SK-N-SH (cell line): Measurements from ENCODE around the gene NOXRED1. TPM values are rescaled to one million over a fixed set of nuclear protein-coding genes. Genes with fewer than 3 reads are reported as not detected.

Experiments used
- CTCF ChIA-PET: fragments of 300-600, 350-600 bp; formaldehyde crosslinking; extraction: SDS; loops from one replicate; lab custom pipeline; 2021; lab: Yijun Ruan, JAX
- POLR2A ChIA-PET: fragments of 350-600 bp; sonication (Branson Sonifier 250); formaldehyde crosslinking; extraction: SDS; loops from one replicate; lab custom pipeline; 2020; ENCODE audit warnings: antibody characterized with exemption, inconsistent platforms; lab: Yijun Ruan, JAX
- DNase-seq: peaks from one replicate; pipeline ENCODE4 v3.0.0; 2012
- H2AFZ ChIP-seq: fragments of 200-600 bp; sonication (generic); 2 replicates; pipeline ENCODE4 v1.8.1; 2016; ENCODE audit warnings: antibody characterized with exemption, mild to moderate bottlenecking, low read depth
- H3F3A ChIP-seq: fragments of 200-600 bp; sonication (generic); replicated peaks from 2 replicates; pipeline ENCODE3; 2016; ENCODE audit warnings: antibody characterized with exemption, mild to moderate bottlenecking; ENCODE audit not compliant: insufficient read depth
- H3K27ac ChIP-seq, 2 experiments: fragments of 200-500 bp in 1 of 2; fragments of 200-600 bp in 1 of 2; sonication (Bioruptor generic) in 1 of 2; sonication (generic), shearing (Covaris generic) in 1 of 2; 2 replicates each; pipeline versions ENCODE4 v1.5.1 to v1.6.1; 2014 to 2016; ENCODE audit warnings: low read depth in 2 of 2, inconsistent platforms in 1 of 2, low read length in 1 of 2, mild to moderate bottlenecking in 1 of 2, mixed read lengths in 1 of 2
- H3K27me3 ChIP-seq: fragments of 200-600 bp; sonication (generic), shearing (Covaris generic); 2 replicates; pipeline ENCODE4 v1.6.1; 2016; ENCODE audit warnings: mixed run types; ENCODE audit not compliant: insufficient read depth
- H3K36me3 ChIP-seq, 2 experiments: fragments of 200-500 bp in 1 of 2; fragments of 200-600 bp in 1 of 2; sonication (Bioruptor generic) in 1 of 2; sonication (generic) in 1 of 2; replicated peaks in 1 of 2; 2 replicates each; pipeline versions ENCODE3 to v1.5.1; 2014 to 2016; ENCODE audit warnings: low read length in 1 of 2, mild to moderate bottlenecking in 1 of 2; ENCODE audit not compliant: insufficient read depth in 2 of 2, control insufficient read depth in 1 of 2
- H3K4me1 ChIP-seq, 2 experiments: fragments of 200-500 bp in 1 of 2; fragments of 200-600 bp in 1 of 2; sonication (Bioruptor generic) in 1 of 2; sonication (generic), shearing (Covaris generic) in 1 of 2; 2 replicates each; pipeline versions ENCODE4 v1.5.1 to v1.6.1; 2014 to 2016; ENCODE audit warnings: low read depth in 1 of 2, low read length in 1 of 2, mixed run types in 1 of 2; ENCODE audit not compliant: insufficient read depth in 2 of 2, control insufficient read depth in 1 of 2
- H3K4me2 ChIP-seq: fragments of 200-600 bp; sonication (generic), shearing (Covaris generic); 2 replicates; pipeline ENCODE4 v1.6.1; 2017; ENCODE audit warnings: mixed run types
- H3K4me3 ChIP-seq, 2 experiments: fragments of 200-500 bp in 1 of 2; fragments of 200-600 bp in 1 of 2; sonication (Bioruptor generic) in 1 of 2; sonication (generic), shearing (Covaris generic) in 1 of 2; 2 replicates each; pipeline versions ENCODE4 v1.5.1 to v1.8.1; 2014 to 2016; ENCODE audit warnings: low read depth in 2 of 2, inconsistent platforms in 1 of 2, low read length in 1 of 2, mild to moderate bottlenecking in 1 of 2, mixed read lengths in 1 of 2, moderate library complexity in 1 of 2
- H3K79me2 ChIP-seq: fragments of 200-600 bp; sonication (generic); 2 replicates; pipeline ENCODE4 v1.8.1; 2017; ENCODE audit warnings: mild to moderate bottlenecking; ENCODE audit not compliant: insufficient read depth
- H3K9ac ChIP-seq: fragments of 200-600 bp; sonication (generic); 2 replicates; pipeline ENCODE4 v1.6.1; 2017; ENCODE audit warnings: mixed run types
- H3K9me2 ChIP-seq: fragments of 200-600 bp; sonication (generic); 2 replicates; pipeline ENCODE4 v1.6.1; 2017; ENCODE audit warnings: mixed run types
- H3K9me3 ChIP-seq: fragments of 200-600 bp; sonication (generic); 2 replicates; pipeline ENCODE4 v1.6.1; 2017; ENCODE audit warnings: mixed run types, mild to moderate bottlenecking, moderate library complexity
- H4K20me1 ChIP-seq: fragments of 200-600 bp; sonication (generic); 2 replicates; pipeline ENCODE4 v1.6.1; 2017; ENCODE audit warnings: mild to moderate bottlenecking, mixed run types; ENCODE audit not compliant: insufficient read depth
- CHD2 ChIP-seq: fragments of 150-350 bp; IDR thresholded peaks from 2 replicates; pipeline ENCODE4 v1.6.1; 2018; ENCODE audit warnings: low read length; ENCODE audit not compliant: partially characterized antibody
- ELF1 ChIP-seq: IDR thresholded peaks from 2 replicates; pipeline ENCODE4 v1.4.0; 2012
- FOXJ3 ChIP-seq: sonication (generic); formaldehyde crosslinking; IDR thresholded peaks from 2 replicates; pipeline ENCODE4 v1.5.1; 2020; ENCODE audit warnings: mild to moderate bottlenecking, missing genetic modification reagents
- JUND ChIP-seq: IDR thresholded peaks from 2 replicates; pipeline ENCODE4 v1.4.0; 2012
- MXI1 ChIP-seq: IDR thresholded peaks from 2 replicates; pipeline ENCODE4 v1.6.1; 2012; ENCODE audit warnings: mild to moderate bottlenecking, low read depth, low read length, improper control_type of control experiment
- POLR2AphosphoS5 ChIP-seq: IDR thresholded peaks from 2 replicates; pipeline ENCODE4 v1.6.1; 2012; ENCODE audit warnings: low read depth, low read length
- RAD21 ChIP-seq: IDR thresholded peaks from 2 replicates; pipeline ENCODE4 v1.6.1; 2012; ENCODE audit warnings: mild to moderate bottlenecking, low read length
- RCOR1 ChIP-seq: fragments of 150-350 bp; IDR thresholded peaks from 2 replicates; pipeline ENCODE4 v1.6.1; 2017; ENCODE audit warnings: antibody characterized with exemption, low read length
- RFX5 ChIP-seq: IDR thresholded peaks from 2 replicates; pipeline ENCODE4 v1.6.1; 2012; ENCODE audit warnings: mild to moderate bottlenecking, improper control_type of control experiment, low read length
- RXRA ChIP-seq: IDR thresholded peaks from 2 replicates; pipeline ENCODE4 v1.4.0; 2012; ENCODE audit warnings: low read depth, mild to moderate bottlenecking, borderline replicate concordance
- SMC3 ChIP-seq: IDR thresholded peaks from 2 replicates; pipeline ENCODE4 v1.6.1; 2012; ENCODE audit warnings: low read depth, low read length, improper control_type of control experiment
- TAF1 ChIP-seq: IDR thresholded peaks from 2 replicates; pipeline ENCODE4 v1.6.1; 2012; ENCODE audit warnings: low read depth, mild to moderate bottlenecking, low read length, moderate library complexity, borderline replicate concordance
- TCF12 ChIP-seq: IDR thresholded peaks from 2 replicates; pipeline ENCODE4 v1.4.0; 2012
- WGBS: methylation state at CpG from one replicate; pipeline ENCODE4 v1.1.6; 2017; ENCODE audit warnings: low lambda C conversion rate; 5-methylcytosine and 5-hydroxymethylcytosine counted together
- polyA plus RNA-seq, 3 experiments: library from polyadenylated mRNA; depleted of rRNA; stranded (reverse); fragments of >200 nt; gene quantifications; 2 replicates each; pipeline ENCODE4 v1.2.3, GENCODE V29; 2012
- TF ChIP-seq, protein P1 (sequence below): IDR thresholded peaks from 2 replicates; pipeline ENCODE4 v1.4.0; 2012; ENCODE audit warnings: low read depth, borderline replicate concordance
- TF ChIP-seq, protein P2 (sequence below): IDR thresholded peaks from 2 replicates; pipeline ENCODE4 v1.4.0; 2012; ENCODE audit warnings: low read depth, borderline replicate concordance

Gene NOXRED1, protein sequence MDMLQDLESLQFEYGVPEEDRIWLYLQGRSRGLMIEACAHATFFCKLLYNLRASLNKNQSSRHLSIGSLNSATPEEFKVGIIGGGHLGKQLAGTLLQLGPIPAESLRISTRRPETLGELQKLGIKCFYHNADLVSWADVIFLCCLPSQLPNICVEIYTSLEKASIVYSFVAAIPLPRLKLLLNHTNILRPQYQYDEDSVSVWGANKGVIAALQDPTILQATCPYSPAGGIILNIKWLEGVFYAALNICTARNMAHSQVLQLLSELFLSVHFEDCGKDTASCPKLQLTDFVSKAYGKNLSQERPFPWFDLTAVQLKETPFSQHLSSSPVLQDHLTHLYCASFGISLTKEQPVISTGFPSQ
- polyA plus RNA-seq (2012; rRNA removed) = 0.21 and 0.37 TPM in 2 replicates
- 0.03 and 0.08 TPM in 2 replicates for polyA plus RNA-seq (2012; cell fraction: cytosol; rRNA removed)
- polyA plus RNA-seq (2012; cell fraction: nucleus; rRNA removed) = 0.72 and 1.3 TPM in 2 replicates

DNA sequence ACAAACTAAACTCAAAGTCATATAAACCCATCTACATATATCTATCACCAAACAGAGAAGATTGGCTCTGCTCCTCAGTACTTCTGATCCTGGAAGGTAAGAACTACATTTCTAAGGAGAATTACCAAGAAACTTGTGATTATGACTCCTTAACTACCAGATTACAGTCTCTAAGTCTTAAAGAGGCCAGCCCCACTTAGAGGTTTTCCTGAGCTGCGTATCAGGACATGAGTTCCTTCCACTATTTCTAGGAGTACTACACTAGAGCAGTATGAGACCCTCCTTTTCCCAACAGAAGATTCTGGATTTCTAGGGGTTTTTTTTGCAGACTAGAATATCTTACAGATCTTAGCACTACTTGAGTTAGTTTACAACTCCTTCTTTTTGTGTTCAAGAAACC, at the start of gene NOXRED1:
TSS of gene NOXRED1 (minus strand) at position 101 of the 400 bp plus-strand sequence. CDS start 634 bp downstream, outside the sequence.
- Histone ChIP-seq H3K9me2 (no peaks in the 10 kb centered on the region), H3K9ac (no peak within 1 kb of the TSS), H3K4me1 (no peaks in the 10 kb centered on the region), H3F3A (peaks cover 3% of the 10 kb centered on the region), H3K36me3 (peaks cover 47 to 70% of the 10 kb centered on the region in 2 experiments), H3K4me2 (no peak within 1 kb of the TSS), H2AFZ (no peak within 1 kb of the TSS), H3K79me2 (no peaks in the 10 kb centered on the region), H3K27ac (no peak within 1 kb of the TSS), H3K4me3 (no peak within 1 kb of the TSS), H3K9me3 (peaks cover 10% of the 10 kb centered on the region; the same call in 1 of the 2 replicates), H3K27me3 (no peaks in the 10 kb centered on the region), H4K20me1 (no peaks in the 10 kb centered on the region)
- TF ChIP-seq JUND (no peak), RXRA (no peak), CHD2 (no peak), RCOR1 (no peak), MXI1 (no peak), ELF1 (no peak), POLR2AphosphoS5 (no peak), TCF12 (no peak), RFX5 (no peak), TAF1 (no peak), FOXJ3 (CRISPR knock-in tag) (no peak), SMC3 (no peak), RAD21 (no peak)
- TF ChIP-seq, protein P1, sequence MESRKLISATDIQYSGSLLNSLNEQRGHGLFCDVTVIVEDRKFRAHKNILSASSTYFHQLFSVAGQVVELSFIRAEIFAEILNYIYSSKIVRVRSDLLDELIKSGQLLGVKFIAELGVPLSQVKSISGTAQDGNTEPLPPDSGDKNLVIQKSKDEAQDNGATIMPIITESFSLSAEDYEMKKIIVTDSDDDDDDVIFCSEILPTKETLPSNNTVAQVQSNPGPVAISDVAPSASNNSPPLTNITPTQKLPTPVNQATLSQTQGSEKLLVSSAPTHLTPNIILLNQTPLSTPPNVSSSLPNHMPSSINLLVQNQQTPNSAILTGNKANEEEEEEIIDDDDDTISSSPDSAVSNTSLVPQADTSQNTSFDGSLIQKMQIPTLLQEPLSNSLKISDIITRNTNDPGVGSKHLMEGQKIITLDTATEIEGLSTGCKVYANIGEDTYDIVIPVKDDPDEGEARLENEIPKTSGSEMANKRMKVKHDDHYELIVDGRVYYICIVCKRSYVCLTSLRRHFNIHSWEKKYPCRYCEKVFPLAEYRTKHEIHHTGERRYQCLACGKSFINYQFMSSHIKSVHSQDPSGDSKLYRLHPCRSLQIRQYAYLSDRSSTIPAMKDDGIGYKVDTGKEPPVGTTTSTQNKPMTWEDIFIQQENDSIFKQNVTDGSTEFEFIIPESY = no peak
- TF ChIP-seq, protein P2, sequence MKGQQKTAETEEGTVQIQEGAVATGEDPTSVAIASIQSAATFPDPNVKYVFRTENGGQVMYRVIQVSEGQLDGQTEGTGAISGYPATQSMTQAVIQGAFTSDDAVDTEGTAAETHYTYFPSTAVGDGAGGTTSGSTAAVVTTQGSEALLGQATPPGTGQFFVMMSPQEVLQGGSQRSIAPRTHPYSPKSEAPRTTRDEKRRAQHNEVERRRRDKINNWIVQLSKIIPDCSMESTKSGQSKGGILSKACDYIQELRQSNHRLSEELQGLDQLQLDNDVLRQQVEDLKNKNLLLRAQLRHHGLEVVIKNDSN = no peak
- 100% methylated on average over 1 of the region's 1 CpG for WGBS
- CTCF ChIA-PET = no interaction called here
- POLR2A ChIA-PET = no interaction called here
- no peak for DNase-seq
